ENCODE measurements around the gene FOXO6. TPM values are rescaled to one million over a fixed set of nuclear protein-coding genes. Genes with fewer than 3 reads are reported as not detected.

The FOXO6 gene
- total and polyA plus RNA-seq, 10 of the 15 experiments (the other 5 are each of a cell fraction or from before 2014, with no cell fraction given) = 0.37 TPM; not detected in 9

DNA sequence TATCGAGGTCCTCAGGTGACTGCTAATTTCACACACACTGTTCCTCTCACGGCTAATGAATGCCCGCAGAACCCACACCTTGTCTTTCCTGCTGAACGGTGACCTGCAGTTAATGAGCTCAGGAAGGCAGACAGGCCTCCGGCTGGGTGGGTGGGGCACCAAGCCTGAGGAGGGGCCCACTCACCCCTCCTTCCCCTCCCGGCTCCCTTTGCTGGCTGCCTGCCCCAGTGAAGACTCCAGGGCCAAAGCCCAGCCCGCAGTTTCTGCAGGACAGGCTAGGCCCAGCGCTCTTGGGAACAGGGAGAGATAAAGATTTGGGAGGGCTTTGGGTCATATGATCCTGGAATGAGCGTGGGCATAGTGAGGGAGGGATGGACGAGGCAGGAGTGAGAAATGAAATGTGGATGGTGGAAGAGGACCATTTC, 26.4 kb downstream of the FOXO6 start:
- no peak for DNase-seq (ENCODE audit: low read depth, low spot score)
- ChIA-PET POLR2A (no interaction called here), CTCF (interaction anchor here (1.6 kb wide), 1 partner anchor 65 kb away, joined by 4 read pairs; no protein-coding TSS in a partner anchor), SMC1A (ENCODE audit: uncharacterized antibody, unreplicated experiment) (no interaction called here), RAD21 (ENCODE audit: unreplicated experiment) (interaction anchor here (0.8 to 1.3 kb wide), 3 partner anchors 10 to 65 kb away, joined by 3 to 4 read pairs (median 4); no protein-coding TSS in a partner anchor)
- Histone ChIP-seq H3K79me2 (ENCODE audit: control insufficient read depth, insufficient read depth, low read length) (no peaks in the 10 kb centered on the region), H3K27me3 (replicated peaks in 1 of 2; ENCODE audit: control insufficient read depth in 2 of 2, insufficient read depth in 2 of 2, low read length in 1 of 2) (peaks cover 19 to 21% of the 10 kb centered on the region in 2 experiments), H2AFZ (ENCODE audit: control insufficient read depth, low read depth, low read length) (no peak overlapping the region), H3K4me1 (ENCODE audit: control insufficient read depth, insufficient read depth, low read length) (no peaks in the 10 kb centered on the region), H3K36me3 (ENCODE audit: control insufficient read depth in 2 of 2, insufficient read depth in 2 of 2, low read length in 1 of 2) (no peaks in the 10 kb centered on the region), H3K4me2 (ENCODE audit: control insufficient read depth, insufficient read depth) (no peak overlapping the region), H3K9ac (ENCODE audit: control insufficient read depth, insufficient read depth, low read length) (no peak overlapping the region), H3K27ac (ENCODE audit: control insufficient read depth, insufficient read depth) (no peak overlapping the region), H3K9me3 (replicated peaks; ENCODE audit: control insufficient read depth, insufficient read depth, low read length) (no peaks in the 10 kb centered on the region), H4K20me1 (ENCODE audit: control insufficient read depth, insufficient read depth) (no peaks in the 10 kb centered on the region), H3K4me3 (no peak overlapping the region)
- ATAC-seq = no peak
- 29% methylated on average over 10 of the region's 10 CpGs for WGBS (ENCODE audit: insufficient coverage, insufficient replicate concordance, low lambda C conversion rate, missing lambda C conversion rate)
- no TSS peak for BruUV-seq (replicated peaks)
- TF ChIP-seq BHLHE40 (IDR thresholded peaks at IDR 0.05; ENCODE audit: borderline replicate concordance in 1 of 2, low read depth in 2 of 2, low read length in 1 of 2) (peak in 1 of 2 experiments; percentile 17; a peak in 1 of 4 replicates), BACH1 (IDR thresholded peaks at IDR 0.05; ENCODE audit: borderline replicate concordance) (no peak), MYC (IDR thresholded peaks at IDR 0.05; ENCODE audit: insufficient read depth, insufficient read length, insufficient replicate concordance, low read length, severe bottlenecking) (no peak)
- intact Hi-C loops (cut with micrococcal nuclease; ENCODE audit: unreplicated experiment) (no loop called here), in situ Hi-C loops (cut with MboI) (no loop called here)
- FAIRE-seq = no peak

DNA sequence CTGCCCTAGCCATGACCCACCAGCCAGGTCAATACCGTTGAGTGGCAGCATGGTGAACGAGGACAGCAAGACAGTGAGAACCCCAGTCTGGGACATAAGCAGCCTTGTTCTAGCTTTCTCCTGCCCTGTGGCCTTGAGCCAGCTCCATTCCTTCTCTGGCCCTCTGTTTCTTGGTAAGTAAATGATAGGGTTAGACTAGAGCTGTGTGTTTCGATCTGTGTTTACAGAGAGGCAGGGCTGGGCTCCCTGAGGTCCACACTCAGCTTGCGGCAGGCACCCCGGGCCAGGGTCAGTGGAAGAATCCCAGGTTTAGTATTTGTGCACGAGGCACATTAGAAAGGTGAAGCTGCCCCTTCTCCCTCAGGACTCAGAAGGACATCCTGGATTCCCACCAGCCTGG, 27.3 kb downstream of the FOXO6 start:
- Histone ChIP-seq H2AFZ (ENCODE audit: control insufficient read depth, low read depth, low read length) (no peak overlapping the region), H3K9me3 (replicated peaks; ENCODE audit: control insufficient read depth, insufficient read depth, low read length) (no peaks in the 10 kb centered on the region), H3K4me2 (ENCODE audit: control insufficient read depth, insufficient read depth) (no peak overlapping the region), H3K4me3 (no peak overlapping the region), H4K20me1 (ENCODE audit: control insufficient read depth, insufficient read depth) (no peaks in the 10 kb centered on the region), H3K9ac (ENCODE audit: control insufficient read depth, insufficient read depth, low read length) (no peak overlapping the region), H3K27me3 (replicated peaks in 1 of 2; ENCODE audit: control insufficient read depth in 2 of 2, insufficient read depth in 2 of 2, low read length in 1 of 2) (peaks cover 17 to 18% of the 10 kb centered on the region in 2 experiments), H3K79me2 (ENCODE audit: control insufficient read depth, insufficient read depth, low read length) (no peaks in the 10 kb centered on the region), H3K27ac (ENCODE audit: control insufficient read depth, insufficient read depth) (no peak overlapping the region), H3K36me3 (ENCODE audit: control insufficient read depth in 2 of 2, insufficient read depth in 2 of 2, low read length in 1 of 2) (no peaks in the 10 kb centered on the region), H3K4me1 (ENCODE audit: control insufficient read depth, insufficient read depth, low read length) (no peaks in the 10 kb centered on the region)
- DNase-seq (ENCODE audit: low read depth, low spot score) (no peak), FAIRE-seq (no peak), ATAC-seq (no peak)
- in situ Hi-C loops (cut with MboI) (no loop called here), intact Hi-C loops (cut with micrococcal nuclease; ENCODE audit: unreplicated experiment) (no loop called here)
- ChIA-PET RAD21 (ENCODE audit: unreplicated experiment) (interaction anchor here (0.8 kb wide), 2 partner anchors 30 to 66 kb away, joined by 4 read pairs; no protein-coding TSS in a partner anchor), POLR2A (no interaction called here), SMC1A (ENCODE audit: uncharacterized antibody, unreplicated experiment) (no interaction called here), CTCF (no interaction called here)
- TF ChIP-seq NFYB (IDR thresholded peaks at IDR 0.05; ENCODE audit: insufficient read depth, low read depth, low read length) (no peak), MXI1 (IDR thresholded peaks at IDR 0.05; ENCODE audit: low read depth, low read length) (no peak), CREB1 (IDR thresholded peaks at IDR 0.05; ENCODE audit: low read depth) (no peak), IRF4 (IDR thresholded peaks at IDR 0.05; ENCODE audit: low read depth, low read length) (no peak), SREBF1 (IDR thresholded peaks at IDR 0.05; ENCODE audit: low read length) (no peak), POLR2AphosphoS2 (IDR thresholded peaks at IDR 0.05; ENCODE audit: low read depth, low read length) (no peak), NFIC (IDR thresholded peaks at IDR 0.05; ENCODE audit: low read depth, low read length) (no peak), SUZ12 (IDR thresholded peaks at IDR 0.05; ENCODE audit: unreplicated experiment) (no peak), EED (IDR thresholded peaks at IDR 0.05; ENCODE audit: low read depth) (no peak), TCF3 (IDR thresholded peaks at IDR 0.05; ENCODE audit: borderline replicate concordance, insufficient read depth, low read depth, low read length) (no peak), RBBP5 (conservative IDR thresholded peaks at IDR 0.05) (no peak), KDM1A (IDR thresholded peaks at IDR 0.05; ENCODE audit: borderline replicate concordance) (no peak)
- TF ChIP-seq, protein P1, sequence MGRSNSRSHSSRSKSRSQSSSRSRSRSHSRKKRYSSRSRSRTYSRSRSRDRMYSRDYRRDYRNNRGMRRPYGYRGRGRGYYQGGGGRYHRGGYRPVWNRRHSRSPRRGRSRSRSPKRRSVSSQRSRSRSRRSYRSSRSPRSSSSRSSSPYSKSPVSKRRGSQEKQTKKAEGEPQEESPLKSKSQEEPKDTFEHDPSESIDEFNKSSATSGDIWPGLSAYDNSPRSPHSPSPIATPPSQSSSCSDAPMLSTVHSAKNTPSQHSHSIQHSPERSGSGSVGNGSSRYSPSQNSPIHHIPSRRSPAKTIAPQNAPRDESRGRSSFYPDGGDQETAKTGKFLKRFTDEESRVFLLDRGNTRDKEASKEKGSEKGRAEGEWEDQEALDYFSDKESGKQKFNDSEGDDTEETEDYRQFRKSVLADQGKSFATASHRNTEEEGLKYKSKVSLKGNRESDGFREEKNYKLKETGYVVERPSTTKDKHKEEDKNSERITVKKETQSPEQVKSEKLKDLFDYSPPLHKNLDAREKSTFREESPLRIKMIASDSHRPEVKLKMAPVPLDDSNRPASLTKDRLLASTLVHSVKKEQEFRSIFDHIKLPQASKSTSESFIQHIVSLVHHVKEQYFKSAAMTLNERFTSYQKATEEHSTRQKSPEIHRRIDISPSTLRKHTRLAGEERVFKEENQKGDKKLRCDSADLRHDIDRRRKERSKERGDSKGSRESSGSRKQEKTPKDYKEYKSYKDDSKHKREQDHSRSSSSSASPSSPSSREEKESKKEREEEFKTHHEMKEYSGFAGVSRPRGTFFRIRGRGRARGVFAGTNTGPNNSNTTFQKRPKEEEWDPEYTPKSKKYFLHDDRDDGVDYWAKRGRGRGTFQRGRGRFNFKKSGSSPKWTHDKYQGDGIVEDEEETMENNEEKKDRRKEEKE (IDR thresholded peaks at IDR 0.05) = no peak
- BruUV-seq (replicated peaks) = no TSS peak
- 27% methylated on average over 6 of the region's 6 CpGs for WGBS (ENCODE audit: insufficient coverage, insufficient replicate concordance, low lambda C conversion rate, missing lambda C conversion rate)
